Dermis microvascular lymphatic vessel endothelial cell (primary cell): ENCODE results near the gene P2RY6. TPM values are rescaled to one million over a fixed set of nuclear protein-coding genes. Genes with fewer than 3 reads are reported as not detected.

Experiments used
- DNase-seq, 2 donors: peaks; one replicate each; pipeline versions ENCODE4 v3.0.0 to v3.0.0-alpha.2; 2010; ENCODE audit warnings: low read depth in 2 of 2
- total RNA-seq: library from RNA; depleted of rRNA; stranded (reverse); fragments of >200 nt; gene quantifications from 2 replicates; pipeline ENCODE4 v1.2.1, GENCODE V29; 2014

P2RY6 gene
- total RNA-seq, 1 donor from 2014 or later = 0.26 TPM

- peak in 1 of 2 donors; percentile 32 for DNase-seq
Measured at GRCh38 chr11:73314117-73314961, 42.2 kb downstream of the P2RY6 start.

GRCh38 chr11:73315293-73316020, 43.3 kb downstream of the P2RY6 start:
- DNase-seq = no peak

- DNase-seq = no peak
Measured at GRCh38 chr11:73316422-73316821, 44.3 kb downstream of the P2RY6 start.

- DNase-seq = no peak
Measured at GRCh38 chr11:73317373-73317772, 45.2 kb downstream of the P2RY6 start.

GRCh38 chr11:73317803-73318202, 45.7 kb downstream of the P2RY6 start:
- DNase-seq = no peak

- no peak for DNase-seq
Measured at GRCh38 chr11:73318501-73319011, 46.4 kb downstream of the P2RY6 start.

- peak in 1 of 2 donors; percentile 40 for DNase-seq
Measured at GRCh38 chr11:73320763-73321603, 48.8 kb downstream of the P2RY6 start.

- peak; percentile 79 to 98 for DNase-seq
Measured at GRCh38 chr11:73321604-73322381, 49.7 kb downstream of the P2RY6 start.

- peak in 1 of 2 donors; percentile 70 for DNase-seq
Measured at GRCh38 chr11:73322382-73323306, 50.5 kb downstream of the P2RY6 start.

GRCh38 chr11:73323464-73323863, 51.3 kb downstream of the P2RY6 start:
- peak in 1 of 2 donors; percentile 75 for DNase-seq

GRCh38 chr11:73324116-73324515, 52.0 kb downstream of the P2RY6 start:
- no peak for DNase-seq

GRCh38 chr11:73324665-73325035, 52.5 kb downstream of the P2RY6 start:
- no peak for DNase-seq

- no peak for DNase-seq
Measured at GRCh38 chr11:73325036-73325981, 53.2 kb downstream of the P2RY6 start.

- DNase-seq = peak in 1 of 2 donors; percentile 51
Measured at GRCh38 chr11:73326929-73327811, 55.0 kb downstream of the P2RY6 start.

- no peak for DNase-seq
Measured at GRCh38 chr11:73327812-73328364, 55.8 kb downstream of the P2RY6 start.

GRCh38 chr11:73330569-73331093, 58.5 kb downstream of the P2RY6 start:
- DNase-seq = peak in 1 of 2 donors; percentile 62
